Activated effector memory CD4-positive, alpha-beta T cell treated with Interleukin-2 at 50 U/mL for 16 hours (primary cell): ENCODE measurements around the gene CACNA1C.

Experiments
- DNase-seq: peaks from one replicate; pipeline ENCODE4 v3.0.0-alpha.2; 2020

The CACNA1C gene

GRCh38 chr12:2580821-2581220 lies 528.0 kb downstream of the CACNA1C start:
- no peak for DNase-seq

GRCh38 chr12:2581293-2582045 lies 528.7 kb downstream of the CACNA1C start:
- DNase-seq: no peak

- DNase-seq: no peak
Measured at GRCh38 chr12:2582631-2583030, 529.8 kb downstream of the CACNA1C start.

- DNase-seq: peak; percentile 4
Measured at GRCh38 chr12:2583091-2583497, 530.3 kb downstream of the CACNA1C start.

- no peak for DNase-seq
Measured at GRCh38 chr12:2583642-2584401, 531.0 kb downstream of the CACNA1C start.

DNA sequence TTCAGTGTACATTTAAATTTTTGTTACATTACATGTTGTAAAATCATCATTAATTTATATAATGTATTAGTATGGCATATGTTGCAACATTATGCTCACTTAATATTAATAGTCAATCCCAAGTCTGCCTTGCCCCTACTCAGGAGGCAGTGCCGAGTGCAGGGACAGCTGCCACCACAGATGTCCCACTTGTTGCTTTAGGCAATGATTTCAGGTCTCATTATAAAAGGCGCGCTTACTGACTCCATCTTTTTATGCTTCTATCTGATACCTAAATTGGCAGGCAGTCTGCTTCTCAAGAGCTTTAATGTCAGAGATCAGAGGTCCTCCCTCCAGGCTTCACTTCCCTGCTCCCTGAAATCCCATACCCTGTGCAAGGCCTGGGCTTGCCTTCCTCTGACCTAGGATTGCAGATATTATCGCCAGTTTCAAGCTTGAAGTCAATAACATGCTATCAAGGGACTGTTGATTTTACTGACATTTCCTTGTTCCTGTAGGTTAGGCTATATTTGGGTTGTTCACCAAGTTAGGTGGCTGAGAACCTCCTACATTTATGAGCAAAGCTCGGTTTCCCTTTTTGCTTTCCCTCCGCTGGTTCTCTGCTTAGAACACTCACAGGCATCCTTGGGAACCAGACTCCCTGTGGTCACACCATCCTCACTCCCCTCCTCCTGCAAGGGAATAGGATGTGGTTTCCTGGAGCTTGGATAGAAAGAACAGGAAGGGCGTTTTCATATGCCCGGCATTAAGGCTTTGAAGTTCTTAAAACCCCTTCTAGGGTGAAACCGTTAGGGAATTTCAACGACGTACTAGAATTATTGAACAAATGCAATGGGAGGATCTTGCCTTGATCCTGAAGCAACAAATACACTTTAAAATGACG lies 533.6 kb downstream of the CACNA1C start:
- no peak for DNase-seq

- DNase-seq: no peak
Measured at GRCh38 chr12:2588345-2588744, 535.6 kb downstream of the CACNA1C start.

- DNase-seq: no peak
Measured at GRCh38 chr12:2589381-2589780, 536.6 kb downstream of the CACNA1C start.

DNA sequence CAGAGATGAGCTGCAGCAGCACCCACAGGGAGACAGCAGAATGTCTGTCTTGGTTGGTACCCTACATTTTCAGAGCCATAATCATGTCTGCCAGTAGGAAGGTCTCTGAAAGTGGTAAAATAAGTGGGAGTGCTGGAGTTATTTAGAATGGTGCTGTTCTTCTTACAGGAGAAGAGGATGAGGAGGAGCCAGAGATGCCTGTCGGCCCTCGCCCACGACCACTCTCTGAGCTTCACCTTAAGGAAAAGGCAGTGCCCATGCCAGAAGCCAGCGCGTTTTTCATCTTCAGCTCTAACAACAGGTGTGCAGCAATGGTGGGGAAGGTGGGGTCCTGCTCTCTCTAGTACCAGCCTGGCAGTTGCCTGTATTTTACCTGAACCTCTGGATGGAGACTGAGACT lies 540.3 kb downstream of the CACNA1C start:
- DNase-seq: no peak

DNA sequence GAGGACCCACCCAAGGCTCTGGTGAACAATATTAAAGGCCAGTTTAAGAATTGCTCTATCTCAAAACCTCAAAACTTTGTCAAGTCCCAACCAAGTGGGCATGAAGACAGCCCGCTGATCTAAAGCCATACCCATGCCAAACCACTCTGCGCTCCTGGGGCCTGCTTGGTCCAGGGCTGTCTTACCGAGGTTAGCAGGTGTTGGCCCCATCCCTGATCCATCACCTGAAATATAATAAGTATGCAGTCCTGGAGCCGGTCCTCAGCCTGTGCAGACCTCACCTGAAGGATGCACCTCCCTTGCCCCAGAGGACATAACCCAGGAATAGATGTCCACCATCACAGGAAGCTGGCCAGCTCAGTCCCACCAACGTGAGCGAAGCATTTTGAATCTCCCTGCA lies 543.7 kb downstream of the CACNA1C start:
- no peak for DNase-seq

DNA sequence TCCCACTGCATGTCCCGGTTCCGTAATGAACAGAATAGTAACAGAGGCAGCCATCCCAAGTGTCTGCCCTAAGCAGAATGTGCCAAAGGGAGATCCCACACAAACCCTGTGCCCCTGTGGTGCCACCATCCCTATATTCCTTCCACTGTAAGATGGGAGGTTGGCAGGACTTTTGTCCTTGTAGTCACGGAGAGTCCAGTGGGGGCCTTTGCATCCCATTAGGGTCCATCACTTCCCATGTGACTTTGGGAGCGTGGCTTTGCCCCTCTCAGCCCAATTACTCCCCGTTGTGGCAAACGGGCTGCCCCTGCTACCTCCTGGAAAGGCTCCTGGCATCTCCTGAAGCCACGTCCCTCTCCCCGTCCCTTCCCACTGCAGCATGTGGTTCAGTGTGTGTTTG lies 552.5 kb downstream of the CACNA1C start:
- no peak for DNase-seq

GRCh38 chr12:2606186-2606910 lies 553.6 kb downstream of the CACNA1C start:
- DNase-seq: no peak

DNA sequence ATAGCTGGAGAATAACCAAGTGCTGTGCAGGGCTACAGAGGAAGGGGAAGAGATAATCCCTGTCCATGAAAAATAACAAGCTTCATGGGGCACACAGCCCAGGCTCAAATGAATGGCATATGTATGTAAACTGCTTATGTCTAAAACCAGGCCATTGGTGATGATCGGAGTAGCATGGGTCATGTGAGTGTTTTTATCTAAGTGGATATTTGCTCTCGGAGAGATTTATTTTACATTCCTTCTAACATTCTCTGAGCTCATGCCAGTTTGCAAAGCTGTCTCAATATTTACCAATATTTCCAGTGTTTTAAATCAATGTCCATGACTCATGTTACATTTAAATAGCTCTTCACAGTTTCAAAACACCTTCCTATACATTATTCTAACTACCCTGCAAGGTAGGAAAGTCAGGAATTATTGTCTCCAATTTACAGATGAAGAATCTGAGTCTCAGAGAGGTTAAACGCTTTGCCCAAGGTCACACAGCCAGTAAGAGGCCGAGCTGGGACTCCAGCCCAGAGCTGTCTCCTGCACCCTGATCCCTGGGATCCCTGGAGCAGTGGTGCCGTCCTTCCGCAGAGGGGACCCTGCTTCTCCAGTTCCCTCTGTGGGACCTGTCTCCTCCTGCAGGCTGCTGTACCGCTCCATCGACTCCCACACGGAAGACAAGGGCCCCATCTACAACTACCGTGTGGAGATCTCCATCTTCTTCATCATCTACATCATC lies 555.3 kb downstream of the CACNA1C start:
- no peak for DNase-seq

DNA sequence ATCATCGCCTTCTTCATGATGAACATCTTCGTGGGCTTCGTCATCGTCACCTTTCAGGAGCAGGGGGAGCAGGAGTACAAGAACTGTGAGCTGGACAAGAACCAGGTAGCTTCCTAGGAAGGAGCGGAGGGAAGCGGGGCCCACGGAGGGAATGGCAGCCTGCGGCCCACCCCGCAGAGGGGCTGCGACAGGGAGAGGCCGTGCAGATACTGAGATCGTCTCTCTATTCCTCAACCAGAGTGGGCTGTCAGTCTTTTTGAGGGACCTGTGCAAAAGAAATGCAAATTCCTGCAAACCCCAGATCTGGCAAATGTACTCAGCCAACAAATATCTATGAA lies 555.8 kb downstream of the CACNA1C start:
- no peak for DNase-seq

DNA sequence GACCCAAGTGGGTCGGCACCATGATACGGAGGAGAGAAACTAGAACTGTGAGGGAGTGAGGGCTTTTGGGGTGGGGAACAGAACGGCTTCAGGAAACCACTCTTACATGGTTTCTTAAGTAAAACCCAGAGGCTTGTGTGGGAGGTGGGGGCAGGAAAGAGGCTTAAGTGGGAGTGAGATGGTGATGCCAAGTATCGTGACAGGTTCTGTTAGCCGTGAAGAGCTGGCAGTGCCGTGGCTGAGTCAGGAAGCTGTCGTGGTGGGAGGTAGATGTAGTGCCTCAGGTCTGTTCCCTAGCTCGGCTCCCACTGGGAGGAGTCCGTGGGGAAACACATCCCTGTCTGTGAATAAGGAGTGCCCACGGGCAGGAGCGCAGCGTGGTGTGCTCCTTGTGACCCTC lies 556.2 kb downstream of the CACNA1C start:
- DNase-seq: no peak

GRCh38 chr12:2610358-2610757 lies 557.6 kb downstream of the CACNA1C start:
- DNase-seq: no peak

- no peak for DNase-seq
Measured at GRCh38 chr12:2613326-2614073, 560.7 kb downstream of the CACNA1C start.

GRCh38 chr12:2614341-2614740 lies 561.6 kb downstream of the CACNA1C start:
- no peak for DNase-seq

DNA sequence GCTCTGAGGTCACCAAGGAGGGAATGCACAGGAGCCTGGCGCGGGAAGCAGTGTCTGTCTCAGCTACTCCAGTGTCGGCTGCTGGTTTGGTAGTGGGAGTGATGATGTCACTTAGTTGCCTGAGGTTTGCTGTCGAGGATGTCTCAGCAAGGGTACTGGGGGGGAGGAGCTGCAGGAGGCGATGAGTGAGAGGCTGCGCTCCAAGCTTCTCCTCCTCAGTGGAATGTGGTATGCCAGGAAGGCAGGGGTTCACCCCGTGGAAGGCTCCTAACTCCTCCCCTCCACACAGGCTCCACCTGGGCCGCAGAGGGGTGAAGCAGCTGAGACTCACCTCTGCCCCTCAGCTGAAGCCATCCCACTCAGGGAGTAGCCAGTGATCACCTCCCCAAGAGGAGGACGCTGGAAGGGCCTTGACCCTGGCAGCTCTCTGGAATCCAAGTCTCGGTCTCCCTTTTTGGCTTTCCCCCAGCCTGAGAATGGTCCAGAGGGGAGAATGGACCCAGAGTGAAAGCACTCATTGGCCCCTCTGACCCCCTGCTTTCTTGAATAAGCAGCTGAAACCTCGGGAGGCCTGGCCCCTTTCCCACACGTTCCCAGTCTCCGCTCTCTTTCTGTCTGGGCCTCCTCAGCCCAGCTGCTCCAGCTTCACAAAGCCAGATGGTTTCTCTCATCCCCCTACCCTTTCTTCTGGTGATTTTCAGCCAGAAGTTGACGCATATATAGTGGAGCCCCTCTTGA lies 563.0 kb downstream of the CACNA1C start:
- no peak for DNase-seq

GRCh38 chr12:2616763-2617162 lies 564.0 kb downstream of the CACNA1C start:
- no peak for DNase-seq

- DNase-seq: no peak
Measured at GRCh38 chr12:2617365-2617764, 564.6 kb downstream of the CACNA1C start.
